ENCODE measurements around the gene IMMP2L.

The IMMP2L gene

GRCh38 chr7:111205251-111205650 lies 357.0 kb downstream of the IMMP2L start:
- no peak overlapping the region for H3K4me3 ChIP-seq (ENCODE audit: low read length)
- TF ChIP-seq, protein P1, sequence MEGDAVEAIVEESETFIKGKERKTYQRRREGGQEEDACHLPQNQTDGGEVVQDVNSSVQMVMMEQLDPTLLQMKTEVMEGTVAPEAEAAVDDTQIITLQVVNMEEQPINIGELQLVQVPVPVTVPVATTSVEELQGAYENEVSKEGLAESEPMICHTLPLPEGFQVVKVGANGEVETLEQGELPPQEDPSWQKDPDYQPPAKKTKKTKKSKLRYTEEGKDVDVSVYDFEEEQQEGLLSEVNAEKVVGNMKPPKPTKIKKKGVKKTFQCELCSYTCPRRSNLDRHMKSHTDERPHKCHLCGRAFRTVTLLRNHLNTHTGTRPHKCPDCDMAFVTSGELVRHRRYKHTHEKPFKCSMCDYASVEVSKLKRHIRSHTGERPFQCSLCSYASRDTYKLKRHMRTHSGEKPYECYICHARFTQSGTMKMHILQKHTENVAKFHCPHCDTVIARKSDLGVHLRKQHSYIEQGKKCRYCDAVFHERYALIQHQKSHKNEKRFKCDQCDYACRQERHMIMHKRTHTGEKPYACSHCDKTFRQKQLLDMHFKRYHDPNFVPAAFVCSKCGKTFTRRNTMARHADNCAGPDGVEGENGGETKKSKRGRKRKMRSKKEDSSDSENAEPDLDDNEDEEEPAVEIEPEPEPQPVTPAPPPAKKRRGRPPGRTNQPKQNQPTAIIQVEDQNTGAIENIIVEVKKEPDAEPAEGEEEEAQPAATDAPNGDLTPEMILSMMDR (conservative IDR thresholded peaks at IDR 0.05; ENCODE audit: low read depth, low read length) = no peak
- no peak for DNase-seq (ENCODE audit: low read depth)

GRCh38 chr7:111202321-111202720 lies 360.0 kb downstream of the IMMP2L start:
- TF ChIP-seq, protein P1 (conservative IDR thresholded peaks at IDR 0.05; ENCODE audit: low read depth, low read length) = no peak
- no peak for DNase-seq (ENCODE audit: low read depth)
- H3K4me3 ChIP-seq (ENCODE audit: low read length) = no peak overlapping the region

GRCh38 chr7:111199643-111200042 lies 362.6 kb downstream of the IMMP2L start:
- no peak overlapping the region for H3K4me3 ChIP-seq (ENCODE audit: low read length)
- TF ChIP-seq, protein P1 (conservative IDR thresholded peaks at IDR 0.05; ENCODE audit: low read depth, low read length) = no peak
- no peak for DNase-seq (ENCODE audit: low read depth)

GRCh38 chr7:111198255-111198654 lies 364.0 kb downstream of the IMMP2L start:
- TF ChIP-seq, protein P1 (conservative IDR thresholded peaks at IDR 0.05; ENCODE audit: low read depth, low read length) = no peak
- DNase-seq (ENCODE audit: low read depth) = peak; percentile 99
- H3K4me3 ChIP-seq (ENCODE audit: low read length) = no peak overlapping the region

GRCh38 chr7:111196655-111197054 lies 365.6 kb downstream of the IMMP2L start:
- no peak for DNase-seq (ENCODE audit: low read depth)
- TF ChIP-seq, protein P1 (conservative IDR thresholded peaks at IDR 0.05; ENCODE audit: low read depth, low read length) = no peak
- H3K4me3 ChIP-seq (ENCODE audit: low read length) = no peak overlapping the region

DNA sequence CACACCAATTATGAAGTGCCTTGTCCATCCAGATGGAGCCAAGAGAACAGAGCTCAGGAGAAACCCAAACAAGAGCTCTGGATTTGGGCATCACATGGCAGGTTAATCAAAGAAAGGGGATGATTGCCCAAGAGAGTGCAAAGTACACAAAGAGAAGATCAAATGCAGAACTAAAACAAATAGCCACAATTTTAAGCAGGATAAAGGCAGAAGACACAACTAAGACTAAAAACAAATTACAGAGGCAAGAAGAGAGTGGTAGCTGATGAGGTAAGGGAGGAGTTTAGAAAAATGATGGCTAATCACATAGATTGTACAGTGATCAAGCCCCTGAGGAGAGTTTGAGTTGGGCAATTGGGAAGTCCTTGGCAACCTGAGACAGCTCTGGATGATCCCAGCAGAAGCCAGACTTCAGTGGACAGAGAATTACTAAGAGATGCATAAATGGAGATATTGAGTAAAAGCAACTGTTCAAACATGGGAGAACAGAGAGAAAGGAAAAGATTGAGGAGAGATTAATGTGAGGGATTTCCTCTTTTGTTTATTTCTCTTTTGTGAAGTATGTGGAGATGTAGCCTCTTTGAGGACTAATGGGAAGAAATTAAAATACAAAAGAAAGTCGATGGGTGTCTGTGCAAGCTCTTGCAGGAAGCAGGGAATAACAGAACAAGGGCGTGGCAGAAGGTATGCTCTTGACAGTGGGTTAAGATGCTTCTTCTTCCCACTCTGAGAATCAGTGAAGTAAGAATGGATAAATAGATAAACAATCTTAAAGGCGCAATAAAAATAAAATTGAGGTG lies 369.5 kb downstream of the IMMP2L start:
- TF ChIP-seq, protein P1 (conservative IDR thresholded peaks at IDR 0.05; ENCODE audit: low read depth, low read length) = no peak
- DNase-seq (ENCODE audit: low read depth) = no peak
- no peak overlapping the region for H3K4me3 ChIP-seq (ENCODE audit: low read length)

DNA sequence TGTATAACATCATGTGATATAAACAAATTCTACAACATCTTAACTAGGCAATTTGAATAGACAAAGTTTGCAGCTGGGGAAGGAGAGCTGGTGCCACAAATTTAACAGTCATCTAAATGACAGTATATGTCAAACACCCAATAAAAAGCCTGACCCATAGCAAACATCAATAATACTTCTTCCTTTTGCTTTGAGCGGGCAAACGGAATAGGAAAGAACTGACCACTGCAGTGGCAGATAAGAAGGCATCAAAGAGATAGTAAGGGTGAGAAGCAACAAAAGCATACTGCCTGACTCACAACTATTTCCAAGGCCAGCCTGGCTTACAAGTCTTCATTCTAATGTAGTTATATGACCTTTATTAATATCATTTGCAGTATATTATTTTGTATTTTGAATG lies 371.5 kb downstream of the IMMP2L start:
- no peak for DNase-seq (ENCODE audit: low read depth)
- H3K4me3 ChIP-seq (ENCODE audit: low read length) = no peak overlapping the region
- TF ChIP-seq, protein P1 (conservative IDR thresholded peaks at IDR 0.05; ENCODE audit: low read depth, low read length) = no peak

All from retinal pigment epithelial cell (primary cell).